Right lobe of liver (tissue), 4 donors: ENCODE results near the gene INPPL1.

Source experiments
- CTCF ChIP-seq, 4 donors: fragments of 200-600 bp in 3 of 4; fragments of 450-650 bp in 1 of 4; IDR thresholded peaks; one replicate each; pipeline versions ENCODE4 v1.5.1 to v1.8.0; 2016 to 2022; ENCODE audit warnings: antibody characterized with exemption in 4 of 4, mild to moderate bottlenecking in 2 of 4
- POLR2A ChIP-seq: fragments of 450-650 bp; IDR thresholded peaks from one replicate; pipeline ENCODE4 v1.6.1; 2017; ENCODE audit warnings: antibody characterized with exemption, mild to moderate bottlenecking
- donor health status: DM: no; HTN: no; CAD: no.
- donor health status: DM: no; HTN: no; CAD: no.
- donor health status: DM: no; HTN: yes; CAD: no.

- no peak for TF ChIP-seq CTCF (IDR thresholded peaks at IDR 0.05)
- no peak for TF ChIP-seq POLR2A
These were observed 10.4 kb downstream of the INPPL1 start for GRCh38 chr11:72234920-72235319.
